Tibial nerve (tissue), 3 donors: ENCODE measurements around the gene DCANP1.

ENCODE experiments used
- EP300 ChIP-seq, 2 donors: sonication (generic); formaldehyde crosslinking; IDR thresholded peaks; one replicate each; pipeline ENCODE4 v1.6.1; 2017; ENCODE audit warnings: antibody characterized with exemption in 2 of 2, mild to moderate bottlenecking in 1 of 2
- POLR2A ChIP-seq, 2 donors: fragments of 450-650 bp; IDR thresholded peaks; one replicate each; pipeline ENCODE4 v1.6.1; 2017; ENCODE audit warnings: antibody characterized with exemption in 2 of 2, mild to moderate bottlenecking in 2 of 2, moderate library complexity in 2 of 2

- TF ChIP-seq POLR2A (IDR thresholded peaks at IDR 0.05) (no peak), EP300 (IDR thresholded peaks at IDR 0.05) (no peak)
Measured at GRCh38 chr5:135491552-135492318, 44.6 kb upstream of the DCANP1 start.
